GM03348 (cell line): Measurements from ENCODE around the gene METTL15.
"Not testable (repeated sequence)": the region's sequence is repeated elsewhere in the genome, so short reads cannot be mapped to it uniquely, and the experiment has no call there.

ENCODE experiments used
- DNase-seq: peaks from one replicate; pipeline ENCODE4 v3.0.0; 2012; ENCODE audit warnings: low spot score

METTL15 gene

DNA sequence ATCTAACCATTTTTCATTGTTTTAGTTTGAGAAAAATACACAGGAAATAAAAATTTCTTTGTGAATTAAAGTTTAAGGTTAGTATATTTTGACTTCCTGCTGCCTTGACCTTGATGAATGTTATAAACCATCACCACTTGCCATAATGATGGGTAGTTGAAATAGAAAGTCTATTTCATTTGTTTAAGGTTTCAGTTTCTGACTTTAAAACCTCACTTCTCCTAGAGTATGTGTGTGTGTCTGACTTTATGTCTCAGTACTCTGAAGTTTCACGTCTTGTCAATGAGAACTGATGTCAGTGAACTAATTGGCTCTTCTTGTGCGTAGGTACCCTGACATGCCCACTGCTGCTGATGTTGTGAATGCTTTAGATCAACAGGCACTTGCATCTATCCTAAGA lies 188.2 kb downstream of the METTL15 start:
- no peak for DNase-seq

DNA sequence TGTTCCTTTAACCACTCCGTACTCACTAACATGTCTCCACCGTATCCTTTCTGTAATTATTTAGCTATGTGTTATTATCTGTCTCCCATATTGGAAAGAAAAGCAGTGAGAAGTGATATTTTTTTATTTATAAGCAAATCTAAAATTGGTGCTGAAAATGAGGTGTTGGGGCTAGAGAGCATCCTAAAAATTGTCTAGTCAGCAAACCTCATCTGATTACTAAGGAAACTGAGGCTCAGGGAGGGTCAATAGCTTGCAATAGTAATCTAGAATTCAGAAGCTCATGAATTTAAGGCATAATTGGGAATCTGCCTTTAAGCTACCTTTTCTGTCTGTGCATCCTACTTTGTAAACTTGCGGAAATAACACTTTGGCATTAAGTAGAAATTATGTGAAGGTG lies 190.0 kb downstream of the METTL15 start:
- no peak for DNase-seq

DNA sequence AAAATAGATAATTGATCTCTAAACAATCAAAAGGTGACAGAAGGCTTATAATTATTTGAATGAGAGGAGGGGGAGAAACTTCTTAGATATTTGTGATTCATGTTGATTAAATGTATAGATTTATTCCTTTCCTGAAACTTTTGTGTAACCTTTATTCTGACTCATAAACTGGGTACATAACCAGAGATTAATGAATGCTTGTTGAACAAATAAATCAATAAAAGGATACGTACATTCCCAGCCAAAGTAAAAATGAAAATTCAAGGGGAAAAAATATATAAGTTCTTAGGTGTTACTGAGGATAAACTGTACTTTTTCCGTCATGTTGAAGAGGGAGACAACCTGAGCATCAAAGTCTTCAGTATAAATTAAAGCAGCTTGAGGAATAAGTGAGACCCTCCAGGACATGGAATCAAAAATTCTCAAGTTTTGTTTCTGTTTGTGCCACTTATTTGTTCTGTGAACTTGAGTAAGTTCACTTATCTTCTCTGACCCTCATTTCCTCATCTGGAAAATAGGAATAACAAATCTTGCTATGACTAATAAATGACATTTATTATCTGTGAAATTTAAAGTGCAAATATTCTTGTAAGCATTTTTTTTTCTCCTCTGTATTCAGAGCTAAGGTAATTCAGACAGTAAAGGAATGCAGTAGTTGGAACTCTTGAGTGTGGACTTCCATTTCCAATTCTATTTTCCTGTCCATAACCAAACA lies 195.4 kb downstream of the METTL15 start:
- no peak for DNase-seq

DNA sequence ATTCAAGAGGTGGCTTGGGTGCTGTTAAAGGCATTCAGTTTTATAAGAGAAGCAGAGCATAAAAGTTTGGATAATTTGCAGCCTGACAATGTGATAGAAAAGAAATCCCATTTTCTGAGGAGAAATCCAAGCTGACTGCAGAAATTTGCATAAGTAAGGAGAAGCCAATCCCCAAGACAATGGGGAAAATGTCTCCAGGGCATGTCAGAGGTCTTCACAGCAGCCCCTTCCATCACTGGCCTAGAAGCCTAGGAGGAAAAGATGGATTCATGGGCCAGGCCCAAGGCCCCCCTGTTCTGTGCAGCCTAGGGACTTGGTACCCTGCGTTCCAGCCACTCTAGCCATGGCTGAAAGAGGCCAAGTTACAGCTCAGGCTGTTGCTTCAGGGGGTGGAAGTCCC lies 207.3 kb downstream of the METTL15 start:
- no peak for DNase-seq

DNA sequence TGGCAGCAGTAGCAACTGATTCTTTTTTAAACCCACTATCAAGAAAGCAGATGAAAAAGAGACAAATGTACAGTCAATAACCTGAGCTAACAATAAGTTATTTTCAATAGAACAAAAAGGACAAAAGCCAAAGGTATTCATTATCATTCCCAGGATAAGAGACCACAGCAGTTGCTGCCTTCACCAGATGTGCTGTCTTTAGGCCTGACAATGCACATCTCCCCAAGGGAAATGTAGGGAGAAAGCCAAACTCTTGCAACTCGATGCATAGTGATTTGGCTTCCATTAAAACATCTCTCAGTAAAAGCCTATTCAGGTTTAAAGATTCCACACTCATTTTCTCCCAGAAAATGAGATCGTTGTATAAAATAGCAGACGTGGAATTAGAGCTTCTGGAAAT lies 210.7 kb downstream of the METTL15 start:
- no peak for DNase-seq

DNA sequence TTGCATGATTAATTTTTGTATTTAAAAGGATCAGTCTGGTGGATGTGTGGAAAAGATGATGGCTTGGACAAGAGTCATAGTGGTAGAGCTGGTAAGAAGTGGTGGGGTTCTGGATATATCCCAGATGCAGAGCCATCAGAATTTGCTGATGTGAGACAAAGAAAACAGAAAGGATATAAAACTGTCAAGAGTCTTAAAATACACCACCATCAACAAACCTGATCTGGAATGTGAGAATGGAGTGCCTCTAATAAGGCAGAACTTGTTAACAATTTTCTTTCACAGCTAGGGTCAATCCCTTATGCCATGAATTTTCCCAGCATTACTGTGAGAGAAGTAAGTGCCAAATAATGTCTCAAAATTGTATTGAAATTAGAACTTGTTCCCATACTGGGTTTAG lies 215.4 kb downstream of the METTL15 start:
- DNase-seq = no peak

DNA sequence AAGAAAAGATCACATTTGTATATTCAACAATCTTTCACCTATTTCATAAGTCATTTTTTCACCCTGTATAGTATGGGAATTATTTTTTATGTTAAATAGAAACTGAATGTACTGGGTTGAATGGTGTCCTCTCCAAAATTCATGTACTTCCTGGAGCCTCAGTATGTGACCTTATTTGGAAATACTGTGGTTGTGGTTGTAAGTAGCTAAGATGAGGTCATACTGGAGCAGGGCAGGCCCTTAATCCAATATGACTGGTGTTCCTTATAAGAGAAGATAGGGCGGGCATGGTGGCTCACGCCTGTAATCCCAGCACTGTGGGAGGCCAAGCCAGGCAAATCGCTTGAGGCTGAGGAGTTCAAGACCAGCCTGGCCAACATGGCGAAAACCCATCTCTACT lies 224.2 kb downstream of the METTL15 start:
- not testable (repeated sequence) for DNase-seq

DNA sequence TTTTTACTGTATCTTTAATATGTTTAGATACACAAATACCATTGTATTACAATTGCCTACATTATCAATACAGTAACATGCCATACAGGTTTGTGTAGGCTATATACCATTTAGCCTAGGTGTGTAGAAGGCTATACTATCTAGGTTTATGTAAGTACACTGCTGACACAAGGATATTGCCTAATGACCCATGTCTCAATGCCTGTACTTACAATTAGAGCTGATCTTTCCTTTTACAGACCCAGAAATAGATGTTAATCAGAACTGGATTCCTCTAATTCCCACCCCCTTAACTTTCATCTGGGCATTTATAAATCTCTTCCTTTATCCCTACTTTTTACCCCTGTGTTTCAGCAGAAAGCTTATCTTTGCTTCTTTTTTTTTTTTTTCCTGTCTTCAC lies 229.5 kb downstream of the METTL15 start:
- no peak for DNase-seq

DNA sequence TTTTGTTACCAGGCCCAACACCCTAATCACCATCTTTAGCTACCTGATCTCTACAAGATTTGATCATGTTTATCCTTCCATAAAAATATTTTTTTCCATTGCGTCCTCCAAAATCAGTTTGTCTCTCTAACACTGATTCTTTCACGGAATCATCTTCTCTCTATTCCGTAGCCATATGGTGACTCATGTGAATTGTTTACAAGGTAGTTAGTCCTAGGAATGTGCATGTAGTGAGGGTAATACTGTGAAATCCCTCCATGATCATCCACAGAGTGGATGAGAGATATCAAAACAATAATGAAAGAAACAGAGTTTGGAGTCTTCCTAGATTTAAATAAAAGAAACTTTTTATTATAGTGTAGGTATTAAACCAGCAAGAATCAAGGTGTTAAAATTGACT lies 230.2 kb downstream of the METTL15 start:
- no peak for DNase-seq

DNA sequence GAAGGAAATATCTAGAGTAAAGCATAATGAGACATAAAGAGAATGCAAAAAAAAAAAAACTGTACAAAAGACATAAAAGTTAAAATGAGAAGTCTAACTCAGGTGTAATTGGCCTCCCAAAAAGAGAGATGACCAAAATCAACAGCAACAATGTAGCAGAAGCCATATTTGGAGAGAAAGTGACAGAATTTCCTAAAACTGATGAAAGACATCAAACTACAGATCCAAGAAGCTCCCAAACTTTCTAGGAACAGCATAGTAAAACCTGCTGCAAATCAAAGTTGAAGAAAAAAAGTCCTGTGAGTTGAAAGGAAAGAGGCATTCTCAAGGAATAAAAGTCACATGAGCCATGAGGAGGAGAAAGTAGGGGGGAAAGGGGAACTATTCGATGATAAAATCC lies 231.3 kb downstream of the METTL15 start:
- no peak for DNase-seq

DNA sequence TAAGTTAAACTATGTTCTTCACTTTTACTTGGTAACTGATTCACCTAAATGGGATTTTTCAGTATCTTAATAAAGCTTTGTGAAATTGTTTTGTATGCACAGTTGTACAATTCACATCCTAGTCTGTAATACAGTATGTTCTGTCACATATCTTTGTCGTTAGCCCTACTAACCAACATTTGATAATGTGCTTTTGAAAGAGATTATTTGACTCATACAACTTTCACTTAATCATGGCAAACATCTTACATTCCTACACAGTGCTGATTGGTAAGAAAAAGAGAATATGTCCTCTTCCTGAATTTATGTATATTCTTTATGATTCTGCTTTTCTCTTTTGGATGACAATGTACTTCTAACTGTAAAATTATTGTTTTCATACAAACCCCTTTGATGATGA lies 234.5 kb downstream of the METTL15 start:
- DNase-seq = peak; percentile 8

DNA sequence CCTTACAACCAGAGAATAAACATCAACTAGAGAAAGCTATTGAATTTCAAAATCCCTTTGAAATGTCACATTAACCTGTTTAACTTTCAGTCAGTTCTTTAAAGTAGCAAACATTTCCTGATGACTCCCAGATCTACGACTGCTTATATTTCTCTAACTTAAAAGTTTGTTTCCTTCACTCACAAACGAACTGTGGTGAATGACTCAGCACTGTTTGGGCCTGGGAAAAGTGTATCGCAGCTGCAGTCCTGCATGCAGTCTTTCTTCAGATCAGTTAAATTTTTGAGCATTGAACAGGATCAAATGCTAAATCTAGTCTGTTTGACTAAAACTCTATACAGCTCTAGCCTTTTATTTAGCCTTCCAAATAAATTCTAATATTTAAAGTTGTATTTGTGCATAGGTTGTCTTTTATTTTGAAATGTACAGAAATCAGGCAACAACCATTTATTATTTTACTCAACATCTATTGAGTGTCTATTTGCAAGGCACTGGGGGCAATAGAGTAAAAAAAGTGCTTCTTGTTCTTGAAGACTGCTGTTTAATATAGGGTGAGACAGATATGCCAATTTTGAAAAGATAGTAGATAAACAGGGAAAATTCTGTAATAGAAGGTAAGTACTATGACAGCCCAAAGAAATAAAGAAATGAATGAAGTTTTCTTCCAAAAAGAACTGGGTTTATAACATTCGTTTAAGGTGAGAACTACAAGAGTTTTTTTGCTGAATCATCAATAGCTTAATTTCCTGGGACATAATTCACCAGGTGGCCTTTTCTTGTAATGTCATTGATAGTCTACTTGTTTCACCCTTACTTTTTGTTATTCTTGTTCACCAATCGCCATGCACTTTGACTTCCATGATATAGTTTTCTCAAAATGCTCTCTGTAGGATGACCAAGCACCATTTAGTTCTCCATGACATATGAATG lies 235.4 kb downstream of the METTL15 start:
- peak; percentile 69 for DNase-seq

DNA sequence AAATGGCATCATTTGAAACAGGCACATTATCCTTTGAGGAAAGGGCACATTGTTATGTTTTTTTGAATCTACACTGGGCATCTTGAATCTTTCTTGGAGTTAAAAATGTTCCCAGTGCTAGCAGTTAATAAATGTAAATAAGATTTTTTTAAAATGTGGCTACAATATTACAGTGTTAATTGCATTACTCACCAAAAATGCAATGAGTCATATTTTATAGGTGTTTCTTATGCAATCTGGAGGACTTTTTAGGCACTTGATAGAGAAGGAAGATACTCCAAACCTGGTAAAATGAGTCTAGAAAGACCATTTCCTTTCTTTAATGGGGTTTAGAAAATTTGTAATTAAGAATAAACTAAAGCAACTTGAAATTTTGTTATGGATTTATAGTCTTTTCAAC lies 238.0 kb downstream of the METTL15 start:
- DNase-seq = peak; percentile 6

DNA sequence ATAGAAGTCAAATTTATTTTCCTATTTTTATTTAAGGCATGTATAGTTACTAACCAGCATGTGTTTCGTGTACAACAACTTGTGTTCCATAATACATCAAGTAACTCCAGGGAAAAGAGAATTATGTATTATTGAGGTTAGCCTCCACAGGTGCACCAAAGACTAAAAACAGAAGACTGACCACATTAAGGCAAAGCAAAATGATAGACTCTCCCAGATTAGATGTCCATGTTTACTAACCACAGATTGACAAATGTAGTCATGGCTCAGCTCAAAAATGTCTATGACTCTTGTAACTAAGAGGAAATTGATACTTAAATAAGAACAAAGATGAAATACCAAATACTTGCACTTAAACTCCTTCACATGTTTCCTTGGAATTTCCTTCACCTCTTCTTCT lies 238.5 kb downstream of the METTL15 start:
- DNase-seq = no peak

DNA sequence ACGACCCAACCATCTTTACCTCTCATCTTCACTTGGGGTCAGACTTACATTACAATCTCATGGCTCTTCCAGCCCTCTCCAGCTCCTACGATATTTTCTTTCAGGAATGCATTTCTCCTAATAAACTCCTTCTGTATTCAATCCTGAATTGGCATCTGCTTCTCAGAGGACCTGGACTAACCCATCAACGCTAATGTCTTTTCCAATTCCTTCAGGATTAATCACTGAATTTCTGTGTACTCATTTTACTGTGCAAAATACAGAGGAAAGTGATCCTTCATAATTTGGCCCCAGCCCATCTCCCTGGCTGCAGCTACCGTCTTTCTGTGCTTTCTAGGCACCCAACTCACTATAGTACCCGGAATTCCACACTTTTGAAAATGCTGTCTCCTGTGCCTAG lies 239.2 kb downstream of the METTL15 start:
- peak; percentile 40 for DNase-seq

DNA sequence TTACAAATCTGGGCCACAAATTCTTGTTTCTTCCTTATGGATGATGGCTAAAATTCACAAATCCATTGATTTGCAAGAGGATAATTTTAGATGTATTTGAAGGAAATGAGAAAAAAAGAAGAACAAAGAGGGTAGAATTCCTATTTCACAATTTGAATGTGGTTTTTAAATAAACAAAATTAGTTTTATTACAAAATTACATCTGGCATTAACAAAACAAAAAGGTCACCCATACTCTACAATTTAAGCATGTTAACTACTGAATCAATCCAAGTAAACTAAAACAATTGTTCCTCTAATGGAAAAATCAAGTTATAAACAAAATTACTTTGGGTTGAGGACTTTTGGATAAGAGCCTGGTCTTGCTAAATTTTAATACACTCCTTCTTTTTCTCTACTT lies 242.0 kb downstream of the METTL15 start:
- DNase-seq = no peak

DNA sequence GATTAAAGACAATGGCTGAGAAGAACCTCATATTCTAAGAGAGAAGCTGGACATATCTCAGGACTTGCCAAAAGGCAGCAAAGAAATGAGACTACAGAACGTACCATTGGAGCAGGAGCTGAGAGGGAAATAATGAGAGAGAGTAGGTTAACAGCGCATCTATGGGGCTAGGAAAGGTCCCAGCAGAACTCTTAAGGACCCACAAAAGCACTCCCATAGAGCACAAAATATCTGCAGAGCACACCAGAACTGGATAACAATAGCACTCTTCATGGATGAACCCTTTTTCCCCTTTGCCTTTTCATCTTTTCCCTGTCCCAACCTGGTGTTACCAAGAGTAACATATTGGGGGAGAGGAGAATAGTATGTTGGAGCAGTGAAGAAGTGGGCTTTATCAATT lies 245.8 kb downstream of the METTL15 start:
- DNase-seq = no peak

DNA sequence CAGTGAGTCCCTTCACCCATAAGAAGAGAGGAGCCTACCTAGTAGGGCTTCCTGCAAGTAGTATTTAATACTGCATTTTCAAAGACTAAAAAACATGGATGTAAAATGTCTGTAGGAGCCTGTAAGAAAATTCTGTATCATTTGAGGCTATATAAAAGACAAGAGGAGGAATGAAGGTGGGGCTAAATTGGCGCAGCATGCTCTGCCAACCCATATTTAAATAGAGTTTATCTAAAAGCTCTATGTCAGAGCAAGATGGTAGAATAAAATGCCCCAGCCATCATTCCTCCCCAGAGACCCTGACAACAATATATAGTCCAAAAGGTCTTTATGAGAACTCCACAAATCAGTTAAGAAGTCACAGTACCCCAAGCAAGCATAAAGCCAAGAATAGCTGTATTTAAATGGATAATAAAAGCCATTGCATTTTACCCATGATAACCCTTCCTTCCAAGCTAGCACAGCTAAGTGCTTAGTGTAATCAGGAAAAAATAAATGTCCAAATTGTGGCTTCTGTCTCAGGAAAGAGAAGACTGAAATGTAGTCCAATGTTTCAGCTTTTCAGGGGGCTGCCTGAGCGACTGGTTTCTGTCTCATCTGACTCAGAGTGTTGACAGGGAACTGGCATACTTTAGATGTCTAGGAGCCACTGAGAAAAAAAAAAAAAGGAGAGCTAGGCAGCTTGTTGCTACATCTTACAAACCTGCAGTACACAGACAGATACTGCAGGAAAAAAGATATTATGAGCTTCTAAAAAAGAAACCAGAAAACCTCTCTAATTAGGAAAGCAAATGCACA lies 258.6 kb downstream of the METTL15 start:
- peak; percentile 27 for DNase-seq

DNA sequence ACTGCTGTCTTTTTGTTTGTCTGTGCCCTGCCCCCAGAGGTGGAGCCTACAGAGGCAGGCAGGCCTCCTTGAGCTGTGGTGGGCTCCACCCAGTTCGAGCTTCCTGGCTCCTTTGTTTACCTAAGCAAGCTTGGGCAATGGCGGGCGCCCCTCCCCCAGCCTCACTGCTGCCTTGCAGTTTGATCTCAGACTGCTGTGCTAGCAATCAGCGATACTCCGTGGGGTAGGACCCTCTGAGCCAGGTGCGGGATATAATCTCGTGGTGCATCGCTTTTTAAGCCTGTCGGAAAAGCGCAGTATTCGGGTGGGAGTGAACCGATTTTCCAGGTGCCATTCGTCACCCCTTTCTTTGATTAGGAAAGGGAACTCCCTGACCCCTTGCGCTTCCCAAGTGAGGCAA lies 269.9 kb downstream of the METTL15 start:
- not testable (repeated sequence) for DNase-seq
